Thoracic aorta (tissue), 2 donors: ENCODE data around the gene SPECC1. TPM values are rescaled to one million over a fixed set of nuclear protein-coding genes. Genes with fewer than 3 reads are reported as not detected.
A peak's percentile ranks its signal among the peaks of the same experiment; 100 is the strongest.
"Not testable (repeated sequence)": the region's sequence is repeated elsewhere in the genome, so short reads cannot be mapped to it uniquely, and the experiment has no call there.

Source experiments
- ATAC-seq: fragments of 150-250 bp; one replicate; pipeline ENCODE4 v1.8.0; 2017; ENCODE audit warnings: low read depth; ENCODE audit not compliant: insufficient number of reproducible peaks, low FRiP score
- DNase-seq: peaks from one replicate; pipeline ENCODE4 v3.0.0-alpha.2; 2020; ENCODE audit warnings: low spot score
- H3K27ac ChIP-seq, 2 donors: fragments of 200-600 bp; sonication (generic); 1 replicate in 1 of 2; 2 replicates in 1 of 2; pipeline ENCODE4 v1.5.1; 2016; ENCODE audit warnings: mild to moderate bottlenecking in 2 of 2, moderate library complexity in 2 of 2
- H3K27me3 ChIP-seq: fragments of 200-600 bp; sonication (generic); replicated peaks from 2 replicates; pipeline ENCODE4 v1.6.0; 2016; ENCODE audit warnings: mild to moderate bottlenecking; ENCODE audit not compliant: insufficient read depth
- H3K36me3 ChIP-seq: fragments of 200-600 bp; sonication (generic); one replicate; pipeline ENCODE4 v1.5.1; 2016
- H3K4me1 ChIP-seq, 2 donors: fragments of 200-600 bp; sonication (generic); 1 replicate in 1 of 2; 2 replicates in 1 of 2; pipeline versions ENCODE4 v1.5.1 to v1.6.0; 2016; ENCODE audit warnings: low read depth in 2 of 2, mild to moderate bottlenecking in 1 of 2; ENCODE audit not compliant: control insufficient read depth in 1 of 2
- H3K4me3 ChIP-seq: fragments of 200-600 bp; sonication (generic); 2 replicates; pipeline ENCODE4 v1.5.1; 2016; ENCODE audit warnings: mild to moderate bottlenecking
- H3K9me3 ChIP-seq: fragments of 200-600 bp; sonication (generic); 2 replicates; pipeline ENCODE4 v1.5.1; 2016
- total RNA-seq, 2 donors: library from RNA; depleted of rRNA; stranded (reverse); fragments of >200 nt; gene quantifications; one replicate each; pipeline versions ENCODE4 v1.1.0 to v1.2.3, GENCODE V29; 2016
- TF ChIP-seq, protein P1 (sequence below): fragments of 200-600 bp; sonication (generic); IDR thresholded peaks from one replicate; pipeline ENCODE4 v1.5.1; 2019; ENCODE audit warnings: antibody characterized with exemption

Gene SPECC1
- total RNA-seq, 2 donors from 2014 or later = 89.8 to 91.9 TPM

DNA sequence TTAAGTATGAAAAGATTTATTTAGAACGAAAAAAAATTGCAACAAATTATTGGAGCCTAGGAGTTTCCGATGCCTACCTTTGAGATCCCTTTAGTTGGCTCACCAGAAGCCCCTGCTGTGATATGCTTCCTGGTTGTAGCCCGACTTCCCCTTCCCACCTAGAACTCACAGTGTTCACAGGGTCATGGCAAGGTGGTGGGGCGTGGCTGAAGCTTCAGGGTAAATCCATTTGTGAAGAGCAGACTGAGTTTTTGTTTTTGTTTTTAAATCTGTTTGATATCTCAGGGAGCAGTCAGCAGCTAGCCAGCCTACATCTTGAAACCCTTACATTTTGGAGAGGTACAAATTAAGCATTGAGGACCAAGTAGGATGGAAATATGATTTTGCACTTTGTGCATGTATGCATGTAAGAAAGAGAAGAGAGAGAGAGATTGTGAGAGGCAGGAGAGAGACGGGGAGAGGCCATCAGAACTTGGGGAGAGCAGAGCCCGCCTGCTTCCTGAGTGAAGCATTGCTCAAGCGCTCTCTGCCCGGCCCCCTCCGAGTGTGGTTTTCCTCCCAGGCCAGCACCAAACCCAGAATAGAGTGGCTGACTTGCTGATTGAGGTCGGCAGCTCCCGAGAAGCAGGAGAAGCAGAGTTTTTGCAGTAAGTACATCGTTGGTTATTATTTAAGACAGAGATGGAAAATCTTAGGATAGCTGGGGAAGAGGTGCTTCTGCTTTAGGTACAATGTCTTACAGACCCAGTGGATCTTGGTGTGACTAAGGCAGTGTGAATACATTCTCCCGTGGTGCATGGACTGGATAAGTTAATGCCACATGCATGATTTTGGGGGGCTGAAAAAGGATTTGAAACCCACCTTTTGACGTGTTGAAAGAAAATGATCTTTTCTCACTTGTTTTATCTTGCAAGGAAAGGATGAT, 64.2 kb downstream of the SPECC1 start:
- Histone ChIP-seq H3K9me3 (no peaks in the 10 kb centered on the region), H3K27me3 (no peaks in the 10 kb centered on the region), H3K4me1 (peaks cover 36 to 59% of the 10 kb centered on the region in 2 donors), H3K27ac (peak overlapping the region; percentile 70 to 78), H3K36me3 (no peaks in the 10 kb centered on the region), H3K4me3 (peak overlapping the region; percentile 59)
- TF ChIP-seq, protein P1, sequence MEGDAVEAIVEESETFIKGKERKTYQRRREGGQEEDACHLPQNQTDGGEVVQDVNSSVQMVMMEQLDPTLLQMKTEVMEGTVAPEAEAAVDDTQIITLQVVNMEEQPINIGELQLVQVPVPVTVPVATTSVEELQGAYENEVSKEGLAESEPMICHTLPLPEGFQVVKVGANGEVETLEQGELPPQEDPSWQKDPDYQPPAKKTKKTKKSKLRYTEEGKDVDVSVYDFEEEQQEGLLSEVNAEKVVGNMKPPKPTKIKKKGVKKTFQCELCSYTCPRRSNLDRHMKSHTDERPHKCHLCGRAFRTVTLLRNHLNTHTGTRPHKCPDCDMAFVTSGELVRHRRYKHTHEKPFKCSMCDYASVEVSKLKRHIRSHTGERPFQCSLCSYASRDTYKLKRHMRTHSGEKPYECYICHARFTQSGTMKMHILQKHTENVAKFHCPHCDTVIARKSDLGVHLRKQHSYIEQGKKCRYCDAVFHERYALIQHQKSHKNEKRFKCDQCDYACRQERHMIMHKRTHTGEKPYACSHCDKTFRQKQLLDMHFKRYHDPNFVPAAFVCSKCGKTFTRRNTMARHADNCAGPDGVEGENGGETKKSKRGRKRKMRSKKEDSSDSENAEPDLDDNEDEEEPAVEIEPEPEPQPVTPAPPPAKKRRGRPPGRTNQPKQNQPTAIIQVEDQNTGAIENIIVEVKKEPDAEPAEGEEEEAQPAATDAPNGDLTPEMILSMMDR = no peak
- no peak for DNase-seq
- ATAC-seq = no peak

DNA sequence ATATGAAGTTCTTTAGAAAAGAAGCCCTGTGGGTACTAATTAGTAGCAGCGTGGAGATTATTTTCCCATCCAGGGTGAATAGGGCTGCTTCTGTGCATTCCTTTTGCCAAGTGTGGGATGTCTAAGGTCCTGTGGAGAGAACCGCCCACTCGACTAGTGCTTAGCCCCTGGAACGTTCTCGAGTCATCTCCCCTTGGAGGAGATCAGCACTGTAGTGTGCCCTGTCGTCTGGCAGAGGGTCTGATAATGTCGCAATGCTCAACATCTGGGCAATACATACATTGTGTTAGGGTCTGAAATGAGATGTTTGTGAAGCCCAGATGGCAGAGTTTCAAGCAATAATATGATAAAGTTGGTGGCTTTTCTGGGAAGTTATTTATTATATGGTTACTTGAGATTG, 64.8 kb downstream of the SPECC1 start:
- Histone ChIP-seq H3K4me3 (peak overlapping the region; percentile 59), H3K27ac (peak overlapping the region; percentile 70 to 78), H3K4me1 (peaks cover 36 to 60% of the 10 kb centered on the region in 2 donors), H3K27me3 (no peaks in the 10 kb centered on the region), H3K9me3 (no peaks in the 10 kb centered on the region), H3K36me3 (no peaks in the 10 kb centered on the region)
- TF ChIP-seq, protein P1 = no peak
- ATAC-seq (peak; percentile 47), DNase-seq (no peak)

DNA sequence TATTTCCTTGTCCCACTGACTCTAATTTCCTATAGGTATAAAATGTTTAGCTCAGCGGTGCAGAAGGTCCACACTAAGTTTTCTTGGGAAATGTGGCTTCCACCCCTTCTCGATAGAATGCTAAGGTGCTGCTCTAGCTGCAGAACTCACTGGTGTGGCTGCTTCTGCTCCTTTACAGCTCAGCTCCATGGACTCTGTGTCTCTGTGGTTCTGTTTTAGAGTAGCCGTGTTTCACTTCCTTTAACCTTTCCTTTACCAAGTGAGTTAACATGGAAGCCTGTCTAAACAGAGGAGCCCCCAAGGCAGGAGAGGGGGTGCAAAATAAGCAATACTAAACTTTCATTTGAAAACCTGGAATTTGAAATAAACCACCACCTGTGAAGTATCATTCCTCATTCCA, 65.3 kb downstream of the SPECC1 start:
- DNase-seq = no peak
- Histone ChIP-seq H3K36me3 (no peaks in the 10 kb centered on the region), H3K4me3 (peak overlapping the region; percentile 59), H3K9me3 (no peaks in the 10 kb centered on the region), H3K27me3 (no peaks in the 10 kb centered on the region), H3K27ac (peak overlapping the region; percentile 70 to 78), H3K4me1 (peaks cover 36 to 60% of the 10 kb centered on the region in 2 donors)
- ATAC-seq = no peak
- TF ChIP-seq, protein P1 = no peak

GRCh38 chr17:20076137-20076536, 67.0 kb downstream of the SPECC1 start:
- not testable (repeated sequence) for DNase-seq, ATAC-seq, H3K9me3 ChIP-seq, H3K36me3 ChIP-seq, H3K27me3 ChIP-seq
- Histone ChIP-seq H3K4me1 (peaks cover 36 to 60% of the 10 kb centered on the region in 2 donors), H3K4me3 (peak overlapping the region; percentile 55), H3K27ac (peak overlapping the region; percentile 70 to 78)

DNA sequence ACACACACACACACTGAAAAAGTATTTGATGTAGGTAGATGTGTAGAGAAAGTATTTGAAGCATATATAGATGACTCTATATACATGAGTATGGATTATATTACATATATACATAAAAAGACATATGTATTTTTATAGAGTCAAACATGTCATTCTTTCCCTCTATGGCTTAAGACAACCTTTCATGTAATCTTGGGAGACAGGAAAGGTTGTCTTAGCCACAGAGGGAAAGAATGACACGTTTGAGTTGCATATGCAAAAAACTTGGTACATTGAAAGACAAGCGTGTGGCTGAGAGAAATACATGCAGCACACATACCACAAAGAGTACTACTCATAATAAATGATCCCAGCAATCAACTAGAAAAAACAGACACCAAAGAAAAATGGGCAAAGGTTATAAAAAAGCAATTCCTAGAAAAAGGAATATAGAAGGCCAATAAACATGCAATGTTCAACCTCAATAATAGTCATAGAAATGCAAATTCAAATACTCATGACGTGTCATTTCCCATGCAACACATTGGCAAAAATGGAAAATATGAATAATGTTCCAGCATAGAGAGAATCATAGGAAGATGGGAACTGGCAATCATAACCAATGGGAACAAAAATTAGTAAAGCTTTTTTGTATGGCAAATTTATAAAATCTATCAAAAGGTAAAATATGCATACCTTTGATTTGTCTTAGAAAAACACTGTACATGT, 69.0 kb downstream of the SPECC1 start:
- ATAC-seq (no peak), DNase-seq (no peak)
- TF ChIP-seq, protein P1 = no peak
- Histone ChIP-seq H3K27me3 (no peaks in the 10 kb centered on the region), H3K27ac (peak overlapping the region in 1 of 2 donors; percentile 70), H3K4me3 (no peak overlapping the region), H3K9me3 (no peaks in the 10 kb centered on the region), H3K4me1 (peaks cover 23 to 48% of the 10 kb centered on the region in 2 donors), H3K36me3 (no peaks in the 10 kb centered on the region)
